Activated CD8-positive, alpha-beta T cell treated with anti-CD3 and anti-CD28 coated beads for 36 hours (primary cell): ENCODE data around the gene RAB11FIP5. TPM values are rescaled to one million over a fixed set of nuclear protein-coding genes. Genes with fewer than 3 reads are reported as not detected.

ENCODE experiments used
- ATAC-seq: fragments of 200-7000 bp; cut with Tn5 transposase; one replicate; pipeline ENCODE4 v1.10.0; 2021; ENCODE audit warnings: mild to moderate bottlenecking, moderate library complexity
- CTCF ChIA-PET: fragments of 350-600 bp; sonication (Branson Sonifier 250); formaldehyde crosslinking; loops from one replicate; lab custom pipeline; 2021; ENCODE audit warnings: antibody characterized with exemption; lab: Charles Lee
- POLR2A ChIA-PET: fragments of 350-600 bp; sonication (Branson Sonifier 250); formaldehyde crosslinking; loops from one replicate; lab custom pipeline; 2021; ENCODE audit warnings: antibody characterized with exemption; lab: Charles Lee
- DNase-seq: peaks from one replicate; pipeline ENCODE4 v3.0.0-alpha.2; 2020
- H3K27ac Mint-ChIP-seq: one replicate; pipeline ENCODE4 v1.8.0; 2021; ENCODE audit warnings: mild to moderate bottlenecking, mixed read lengths
- H3K27me3 Mint-ChIP-seq: one replicate; pipeline ENCODE4 v1.8.0; 2021; ENCODE audit warnings: mixed read lengths
- H3K36me3 Mint-ChIP-seq: one replicate; pipeline ENCODE4 v1.8.0; 2021; ENCODE audit warnings: low read depth, mixed read lengths
- H3K4me1 Mint-ChIP-seq: one replicate; pipeline ENCODE4 v1.8.0; 2021; ENCODE audit warnings: low read depth, mixed read lengths
- H3K4me3 Mint-ChIP-seq: one replicate; pipeline ENCODE4 v1.8.0; 2021; ENCODE audit warnings: mild to moderate bottlenecking, moderate library complexity, mixed read lengths
- H3K9me3 Mint-ChIP-seq: one replicate; pipeline ENCODE4 v1.8.0; 2021; ENCODE audit warnings: mixed read lengths
- intact Hi-C: fragments of 100-400 bp; cut with micrococcal nuclease; formaldehyde crosslinking; loops from one replicate; pipeline ENCODE4 v1.10.0; 2022
- total RNA-seq, 2 experiments: library from RNA; stranded (reverse); gene quantifications; one replicate each; pipeline ENCODE4 v1.2.3, GENCODE V29; 2021
- TF ChIP-seq, protein P1 (sequence below): fragments of 200-600 bp; IDR thresholded peaks from one replicate; pipeline ENCODE4 v1.8.0; 2022; ENCODE audit warnings: antibody characterized with exemption, mild to moderate bottlenecking

The RAB11FIP5 gene
- total RNA-seq, 2 experiments from 2014 or later: 9.0 to 9.7 TPM

DNA sequence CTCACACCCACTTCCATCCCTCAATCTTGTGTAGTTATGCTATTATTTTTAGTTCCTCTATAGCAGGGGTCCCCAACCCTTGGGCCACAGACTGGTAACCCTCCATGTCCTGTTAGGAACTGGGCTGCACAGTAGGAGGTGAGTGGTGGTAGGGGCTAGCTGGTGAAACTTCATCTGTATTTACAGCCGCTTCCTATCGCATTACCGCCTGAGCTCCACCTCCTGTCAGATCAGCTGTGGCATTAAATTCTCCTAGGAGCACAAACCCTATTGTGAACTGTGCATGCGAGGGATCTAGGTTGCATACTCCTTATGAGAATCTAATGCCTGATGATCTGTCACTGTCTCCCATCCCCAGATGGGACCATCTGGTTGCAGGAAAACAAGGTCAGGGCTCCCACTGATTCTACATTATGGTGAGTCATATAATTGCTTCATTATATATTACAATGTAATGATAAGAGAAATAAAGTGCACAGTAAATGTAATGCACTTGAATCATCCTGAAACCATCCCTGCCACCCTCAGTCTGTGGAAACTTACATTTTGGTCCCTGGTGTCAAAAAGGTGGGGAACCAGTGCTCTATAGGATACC, 1.6 kb upstream of the RAB11FIP5 start:
- Mint-ChIP-seq H3K36me3 (no peaks in the 10 kb centered on the region), H3K4me3 (peak overlapping the region; percentile 11), H3K27me3 (peaks cover 7% of the 10 kb centered on the region), H3K9me3 (no peaks in the 10 kb centered on the region), H3K27ac (no peak overlapping the region), H3K4me1 (peaks cover 18% of the 10 kb centered on the region)
- ChIA-PET CTCF (interaction anchor here (0.9 kb wide), 2 partner anchors 63 to 98 kb away, joined by 3 read pairs; no protein-coding TSS in a partner anchor), POLR2A (interaction anchor here (0.6 to 1.8 kb wide), 3 partner anchors 35 to 519 kb away, joined by 3 to 6 read pairs (median 5); no protein-coding TSS in a partner anchor)
- intact Hi-C loops: no loop called here
- no peak for ATAC-seq
- DNase-seq: no peak
- TF ChIP-seq, protein P1, sequence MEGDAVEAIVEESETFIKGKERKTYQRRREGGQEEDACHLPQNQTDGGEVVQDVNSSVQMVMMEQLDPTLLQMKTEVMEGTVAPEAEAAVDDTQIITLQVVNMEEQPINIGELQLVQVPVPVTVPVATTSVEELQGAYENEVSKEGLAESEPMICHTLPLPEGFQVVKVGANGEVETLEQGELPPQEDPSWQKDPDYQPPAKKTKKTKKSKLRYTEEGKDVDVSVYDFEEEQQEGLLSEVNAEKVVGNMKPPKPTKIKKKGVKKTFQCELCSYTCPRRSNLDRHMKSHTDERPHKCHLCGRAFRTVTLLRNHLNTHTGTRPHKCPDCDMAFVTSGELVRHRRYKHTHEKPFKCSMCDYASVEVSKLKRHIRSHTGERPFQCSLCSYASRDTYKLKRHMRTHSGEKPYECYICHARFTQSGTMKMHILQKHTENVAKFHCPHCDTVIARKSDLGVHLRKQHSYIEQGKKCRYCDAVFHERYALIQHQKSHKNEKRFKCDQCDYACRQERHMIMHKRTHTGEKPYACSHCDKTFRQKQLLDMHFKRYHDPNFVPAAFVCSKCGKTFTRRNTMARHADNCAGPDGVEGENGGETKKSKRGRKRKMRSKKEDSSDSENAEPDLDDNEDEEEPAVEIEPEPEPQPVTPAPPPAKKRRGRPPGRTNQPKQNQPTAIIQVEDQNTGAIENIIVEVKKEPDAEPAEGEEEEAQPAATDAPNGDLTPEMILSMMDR: no peak

DNA sequence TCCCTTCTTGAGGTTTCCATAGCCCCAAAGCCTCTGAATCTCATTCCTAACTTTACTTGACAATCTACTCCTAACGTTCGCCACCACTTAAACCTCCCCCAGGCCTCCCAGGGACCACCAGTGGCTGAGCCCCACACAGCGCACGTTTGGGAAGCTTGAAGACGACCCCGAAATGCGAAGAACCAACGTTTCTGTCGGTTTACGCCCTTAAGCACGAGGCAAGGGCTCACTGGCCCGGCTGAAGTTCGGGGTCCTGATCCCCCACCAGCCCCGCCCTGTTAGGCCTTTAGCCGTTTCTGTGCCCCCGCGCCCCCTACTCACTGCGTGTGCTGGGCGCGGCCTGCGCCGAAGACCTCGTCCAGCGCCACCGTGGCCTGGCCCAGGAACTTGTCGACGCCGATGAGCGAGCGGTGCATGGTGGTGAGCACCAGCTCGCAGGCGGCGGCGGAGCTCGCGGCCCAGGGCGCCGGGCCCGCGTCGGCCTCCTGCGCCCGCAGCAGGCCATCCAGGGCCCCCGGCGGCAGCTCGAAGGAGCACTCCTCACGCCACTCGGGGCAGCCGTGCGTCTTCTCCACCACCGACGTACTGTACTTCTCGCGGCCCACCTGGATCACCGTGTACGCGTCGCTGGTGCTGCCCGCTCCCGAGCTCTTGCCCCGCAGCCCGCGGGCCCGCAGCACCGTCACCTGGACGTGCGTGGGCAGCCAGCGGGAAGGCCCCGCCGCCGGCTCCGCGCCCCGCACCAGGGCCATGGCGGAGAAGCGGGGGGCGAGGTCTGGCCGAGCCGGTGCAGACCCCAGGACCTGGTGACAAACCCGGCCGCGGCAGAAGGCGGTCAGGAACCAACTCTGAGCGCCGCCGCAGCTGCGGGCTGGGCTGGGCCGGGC, 479 bp downstream of the RAB11FIP5 start:
- peak overlapping the region; percentile 68 for H3K27ac Mint-ChIP-seq
- ChIA-PET CTCF (interaction anchor here (0.6 to 3.9 kb wide), 9 partner anchors 12 to 225 kb away, joined by 3 to 20 read pairs (median 5); partner anchors contain the start of gene SPR), POLR2A (interaction anchor here (1.1 kb wide), 2 partner anchors 9 to 146 kb away, joined by 3 read pairs; no protein-coding TSS in a partner anchor)
- peaks cover 7% of the 10 kb centered on the region for H3K27me3 Mint-ChIP-seq
- peak; percentile 35 for ATAC-seq
- peak overlapping the region; percentile 81 for H3K4me3 Mint-ChIP-seq
- intact Hi-C loops: no loop called here
- TF ChIP-seq, protein P1: no peak
- H3K4me1 Mint-ChIP-seq: peaks cover 18% of the 10 kb centered on the region
- peak; percentile 27 for DNase-seq
- no peaks in the 10 kb centered on the region for H3K9me3 Mint-ChIP-seq
- H3K36me3 Mint-ChIP-seq: no peaks in the 10 kb centered on the region

DNA sequence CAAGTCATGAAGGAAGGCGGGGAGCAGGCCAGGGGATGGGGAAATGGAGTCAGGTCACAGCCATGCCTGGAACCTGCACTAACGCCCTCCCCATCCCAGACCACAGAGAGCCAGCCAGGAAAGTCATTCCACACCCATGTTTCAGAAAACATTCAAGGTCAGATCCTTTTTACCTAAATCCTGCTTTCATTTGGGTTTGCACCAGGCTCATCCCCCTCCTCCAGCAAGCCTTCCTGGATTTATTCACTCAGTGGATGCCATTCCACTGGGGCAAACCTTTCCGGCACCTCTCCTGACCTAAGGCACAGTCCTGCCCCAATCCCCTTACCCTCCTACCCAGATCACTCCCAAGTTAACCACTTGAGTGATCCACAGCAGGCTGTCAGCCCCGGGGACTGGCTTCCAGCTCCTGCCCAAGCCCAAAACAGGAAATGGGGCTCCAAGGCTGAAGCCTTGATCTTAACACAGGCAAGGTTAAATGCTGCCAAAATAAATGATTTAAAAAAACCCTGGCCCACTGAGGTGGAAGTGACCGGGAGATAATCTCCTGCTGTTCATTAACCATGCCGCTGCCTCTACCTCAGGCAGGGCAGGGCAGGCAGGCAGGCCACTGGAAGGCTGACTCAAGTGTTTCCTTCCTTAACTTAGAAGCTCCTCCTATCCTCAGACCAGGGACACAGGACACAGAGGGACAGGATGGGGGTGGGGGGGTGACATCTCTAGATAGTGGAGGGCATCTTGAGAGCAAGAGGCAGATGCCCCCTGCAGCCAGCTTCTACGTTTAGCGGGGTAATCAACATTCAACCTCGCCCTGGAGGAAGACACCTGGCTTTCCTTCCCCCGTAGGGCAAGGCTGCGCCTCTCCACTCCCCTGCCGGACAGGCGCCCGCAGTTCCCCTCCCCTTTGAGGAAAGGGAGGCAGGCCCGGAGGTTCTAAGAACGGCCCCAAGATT, 1.4 kb downstream of the RAB11FIP5 start:
- TF ChIP-seq, protein P1: no peak

DNA sequence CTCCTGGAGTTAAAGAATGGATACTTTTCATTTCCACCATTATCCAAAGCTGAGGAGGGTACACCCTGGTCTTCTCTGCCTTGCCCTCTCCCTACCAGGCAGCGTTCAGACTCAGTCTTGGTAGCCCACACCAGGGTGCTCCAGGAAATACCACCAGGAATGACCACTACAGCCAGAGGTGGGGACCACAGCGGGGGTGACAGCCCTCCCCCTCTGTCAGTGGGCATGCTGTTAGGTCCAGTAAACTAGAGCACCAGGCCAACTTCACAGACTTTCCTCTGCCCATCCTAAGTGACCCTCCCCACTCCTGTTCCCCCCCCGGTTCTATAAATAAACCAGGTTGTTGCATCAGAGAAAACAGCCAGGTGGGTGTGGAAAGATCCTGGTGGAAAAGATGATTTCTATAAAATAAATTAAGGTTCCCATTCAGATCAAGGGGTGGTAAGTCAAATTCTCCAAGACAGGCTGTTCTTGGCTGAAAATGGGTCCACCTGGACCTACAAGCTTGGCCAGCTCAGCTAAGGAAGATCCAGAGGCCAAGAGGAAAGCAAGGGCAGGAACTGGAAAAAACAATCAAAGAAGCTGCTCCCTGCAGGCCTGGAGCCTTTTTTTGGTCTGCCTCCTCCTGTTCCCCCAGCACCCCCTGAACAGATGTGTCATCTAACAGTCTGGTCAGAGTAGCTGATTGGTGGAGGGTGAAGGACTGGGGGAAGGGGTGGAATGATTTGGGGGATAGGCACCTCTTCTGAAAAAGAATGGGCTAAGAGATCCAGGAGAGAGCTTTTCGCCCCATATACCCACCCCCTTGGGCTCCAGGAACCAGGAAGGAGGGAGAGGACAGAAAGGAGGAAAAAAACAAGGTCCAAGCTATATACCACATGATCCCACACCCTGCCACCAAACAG, 2.3 kb downstream of the RAB11FIP5 start:
- Mint-ChIP-seq H3K36me3 (no peaks in the 10 kb centered on the region), H3K9me3 (no peaks in the 10 kb centered on the region), H3K27ac (no peak overlapping the region), H3K27me3 (peaks cover 7% of the 10 kb centered on the region), H3K4me1 (peaks cover 18% of the 10 kb centered on the region), H3K4me3 (peak overlapping the region; percentile 81)
- no peak for ATAC-seq
- TF ChIP-seq, protein P1: no peak
- DNase-seq: no peak
- POLR2A ChIA-PET: interaction anchor here (0.6 kb wide), 1 partner anchor 1615 kb away, joined by 3 read pairs; no protein-coding TSS in a partner anchor
- intact Hi-C loops: no loop called here
- CTCF ChIA-PET: interaction anchor here (1.6 to 3.9 kb wide), 5 partner anchors 10 to 223 kb away, joined by 3 to 20 read pairs (median 9); partner anchors contain the start of gene SPR

More for the DNA sequence above, 1.4 kb downstream of the RAB11FIP5 start:
- Mint-ChIP-seq H3K27ac (peak overlapping the region; percentile 68), H3K27me3 (peaks cover 7% of the 10 kb centered on the region), H3K36me3 (no peaks in the 10 kb centered on the region), H3K4me1 (peaks cover 18% of the 10 kb centered on the region), H3K4me3 (peak overlapping the region; percentile 81), H3K9me3 (no peaks in the 10 kb centered on the region)
- ATAC-seq: no peak
- POLR2A ChIA-PET: interaction anchor here (1.1 kb wide), 1 partner anchor 8 kb away, joined by 3 read pairs; no protein-coding TSS in a partner anchor
- peak; percentile 28 for DNase-seq
- CTCF ChIA-PET: interaction anchor here (1.3 to 3.9 kb wide), 8 partner anchors 11 to 224 kb away, joined by 3 to 20 read pairs (median 6); partner anchors contain the start of gene SPR
- intact Hi-C loops: no loop called here
